ENCODE data around the gene NUDT5.

Gene NUDT5

DNA sequence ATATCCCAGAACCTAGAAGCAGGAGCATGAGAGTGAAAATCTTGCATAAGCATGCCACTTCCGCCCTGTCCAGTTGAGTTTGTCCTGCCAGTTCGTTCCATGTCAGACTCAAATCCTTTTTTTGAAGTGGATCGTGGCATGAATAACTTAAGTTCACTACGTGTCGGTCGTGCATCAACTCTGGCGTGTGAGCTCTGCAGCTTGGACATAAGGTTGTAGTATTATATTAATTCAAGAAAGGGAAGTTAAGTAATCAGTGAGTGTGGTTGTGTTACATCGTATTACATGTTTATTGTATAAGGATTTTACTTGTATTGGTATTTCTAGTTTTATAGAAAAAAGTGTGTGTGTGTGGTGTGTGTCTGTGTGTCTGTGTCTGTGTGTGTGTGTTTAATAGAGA lies 23.3 kb upstream of the NUDT5 start:
- Histone ChIP-seq H3K36me3 (peaks cover 53% of the 10 kb centered on the region), H3K4me3 (ENCODE audit: low read depth, low read length) (no peak overlapping the region), H3K27me3 (no peaks in the 10 kb centered on the region), H3K4me1 (peaks cover 5% of the 10 kb centered on the region; the same call in 1 of the 2 replicates), H3K9me3 (no peaks in the 10 kb centered on the region)
- no peak for DNase-seq
- TF ChIP-seq, protein P1, sequence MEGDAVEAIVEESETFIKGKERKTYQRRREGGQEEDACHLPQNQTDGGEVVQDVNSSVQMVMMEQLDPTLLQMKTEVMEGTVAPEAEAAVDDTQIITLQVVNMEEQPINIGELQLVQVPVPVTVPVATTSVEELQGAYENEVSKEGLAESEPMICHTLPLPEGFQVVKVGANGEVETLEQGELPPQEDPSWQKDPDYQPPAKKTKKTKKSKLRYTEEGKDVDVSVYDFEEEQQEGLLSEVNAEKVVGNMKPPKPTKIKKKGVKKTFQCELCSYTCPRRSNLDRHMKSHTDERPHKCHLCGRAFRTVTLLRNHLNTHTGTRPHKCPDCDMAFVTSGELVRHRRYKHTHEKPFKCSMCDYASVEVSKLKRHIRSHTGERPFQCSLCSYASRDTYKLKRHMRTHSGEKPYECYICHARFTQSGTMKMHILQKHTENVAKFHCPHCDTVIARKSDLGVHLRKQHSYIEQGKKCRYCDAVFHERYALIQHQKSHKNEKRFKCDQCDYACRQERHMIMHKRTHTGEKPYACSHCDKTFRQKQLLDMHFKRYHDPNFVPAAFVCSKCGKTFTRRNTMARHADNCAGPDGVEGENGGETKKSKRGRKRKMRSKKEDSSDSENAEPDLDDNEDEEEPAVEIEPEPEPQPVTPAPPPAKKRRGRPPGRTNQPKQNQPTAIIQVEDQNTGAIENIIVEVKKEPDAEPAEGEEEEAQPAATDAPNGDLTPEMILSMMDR (IDR thresholded peaks at IDR 0.05; ENCODE audit: low read depth, low read length): no peak

DNA sequence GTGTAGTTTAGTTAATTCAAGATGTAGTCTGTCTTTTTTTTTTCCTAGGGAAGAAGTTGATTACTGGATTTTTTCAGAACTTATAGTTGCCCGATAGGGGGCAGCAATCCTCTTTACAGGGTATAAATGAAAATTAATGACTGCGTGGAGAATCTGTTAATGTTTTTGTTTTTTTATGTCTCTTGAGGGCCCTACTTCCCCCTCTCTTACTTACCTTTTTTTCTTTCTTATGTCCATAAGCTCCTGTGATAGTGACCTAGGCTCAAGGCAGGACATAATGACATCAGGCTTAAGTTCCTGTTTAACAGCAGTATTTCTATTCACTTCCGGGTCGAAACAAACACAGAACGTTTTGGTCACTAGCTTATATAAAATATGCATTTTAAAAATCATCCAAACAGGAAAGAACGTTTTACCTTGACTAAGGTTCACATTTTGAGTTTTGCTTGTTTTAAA lies 19.1 kb upstream of the NUDT5 start:
- Histone ChIP-seq H3K4me1 (peaks cover 5% of the 10 kb centered on the region; the same call in 1 of the 2 replicates), H3K9me3 (no peaks in the 10 kb centered on the region), H3K36me3 (peaks cover 61% of the 10 kb centered on the region), H3K4me3 (ENCODE audit: low read depth, low read length) (no peak overlapping the region), H3K27me3 (no peaks in the 10 kb centered on the region)
- peak; percentile 56 for DNase-seq
- TF ChIP-seq, protein P1 (IDR thresholded peaks at IDR 0.05; ENCODE audit: low read depth, low read length): peak; percentile 68

DNA sequence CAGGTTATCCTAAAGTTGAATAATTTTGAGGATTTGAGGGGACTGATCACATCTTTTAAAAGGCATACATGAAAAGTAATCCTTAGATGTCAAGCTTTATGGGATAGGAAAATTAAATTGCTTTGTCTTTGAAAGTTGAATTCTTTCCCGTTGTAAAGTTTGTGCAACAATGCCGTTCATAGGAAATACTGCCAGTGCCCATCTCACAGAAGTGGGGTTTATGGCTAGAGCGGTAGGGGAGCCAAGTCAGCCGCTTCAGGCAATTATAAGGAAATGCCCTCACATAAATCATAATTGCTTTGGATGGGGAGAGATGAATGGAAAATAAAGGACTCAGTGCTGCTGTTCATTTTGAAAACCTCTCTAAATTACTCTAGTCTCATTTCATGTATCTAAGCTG lies 18.4 kb upstream of the NUDT5 start:
- Histone ChIP-seq H3K4me1 (peaks cover 5% of the 10 kb centered on the region; the same call in 1 of the 2 replicates), H3K27me3 (no peaks in the 10 kb centered on the region), H3K36me3 (peaks cover 62% of the 10 kb centered on the region), H3K9me3 (no peaks in the 10 kb centered on the region), H3K4me3 (ENCODE audit: low read depth, low read length) (no peak overlapping the region)
- TF ChIP-seq, protein P1 (IDR thresholded peaks at IDR 0.05; ENCODE audit: low read depth, low read length): no peak
- no peak for DNase-seq

DNA sequence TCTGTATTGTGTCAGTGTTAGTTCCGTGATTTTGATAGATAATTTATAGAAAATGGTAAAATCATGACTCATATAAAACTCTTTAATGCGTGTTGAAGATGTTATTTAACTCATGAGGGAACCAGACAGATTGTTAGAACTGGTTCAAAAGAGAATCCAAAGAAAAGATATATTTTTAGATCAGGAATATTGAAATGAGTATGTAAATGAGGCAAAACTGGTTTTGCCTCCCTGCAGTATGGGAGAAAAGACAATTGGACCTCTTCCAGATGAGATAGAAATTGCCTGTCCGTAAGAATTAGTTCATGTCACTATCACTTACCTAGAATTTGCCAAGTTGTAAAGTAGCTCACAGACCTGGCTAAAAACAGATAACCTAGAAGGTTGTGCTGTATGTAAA lies 17.9 kb upstream of the NUDT5 start:
- H3K4me1 ChIP-seq: peaks cover 5% of the 10 kb centered on the region; the same call in 1 of the 2 replicates
- TF ChIP-seq, protein P1 (IDR thresholded peaks at IDR 0.05; ENCODE audit: low read depth, low read length): no peak
- H3K9me3 ChIP-seq: no peaks in the 10 kb centered on the region
- no peak overlapping the region for H3K4me3 ChIP-seq (ENCODE audit: low read depth, low read length)
- DNase-seq: no peak
- no peaks in the 10 kb centered on the region for H3K27me3 ChIP-seq
- H3K36me3 ChIP-seq: peaks cover 62% of the 10 kb centered on the region

DNA sequence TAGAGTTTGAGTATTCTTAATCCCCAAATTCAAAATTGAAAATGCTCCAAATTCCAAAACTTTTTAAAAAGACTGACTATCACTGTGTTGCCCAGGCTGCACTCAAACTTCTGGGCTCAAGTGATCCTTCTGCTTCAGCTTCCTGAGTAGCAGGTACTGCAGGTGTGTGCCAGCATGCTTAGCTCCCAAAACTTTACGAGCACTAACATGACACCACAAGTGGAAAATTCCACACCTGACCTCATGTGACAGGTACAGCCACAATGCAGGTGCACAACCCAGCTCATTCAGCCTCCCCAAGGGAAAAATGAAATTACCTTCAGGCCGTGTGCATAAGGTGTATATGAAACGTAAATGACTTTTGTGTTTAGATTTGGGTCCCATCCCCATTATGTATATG lies 16.8 kb upstream of the NUDT5 start:
- TF ChIP-seq, protein P1 (IDR thresholded peaks at IDR 0.05; ENCODE audit: low read depth, low read length): no peak
- Histone ChIP-seq H3K9me3 (no peaks in the 10 kb centered on the region), H3K36me3 (peaks cover 64% of the 10 kb centered on the region), H3K4me1 (peaks cover 5% of the 10 kb centered on the region; the same call in 1 of the 2 replicates), H3K4me3 (ENCODE audit: low read depth, low read length) (no peak overlapping the region), H3K27me3 (no peaks in the 10 kb centered on the region)
- no peak for DNase-seq

DNA sequence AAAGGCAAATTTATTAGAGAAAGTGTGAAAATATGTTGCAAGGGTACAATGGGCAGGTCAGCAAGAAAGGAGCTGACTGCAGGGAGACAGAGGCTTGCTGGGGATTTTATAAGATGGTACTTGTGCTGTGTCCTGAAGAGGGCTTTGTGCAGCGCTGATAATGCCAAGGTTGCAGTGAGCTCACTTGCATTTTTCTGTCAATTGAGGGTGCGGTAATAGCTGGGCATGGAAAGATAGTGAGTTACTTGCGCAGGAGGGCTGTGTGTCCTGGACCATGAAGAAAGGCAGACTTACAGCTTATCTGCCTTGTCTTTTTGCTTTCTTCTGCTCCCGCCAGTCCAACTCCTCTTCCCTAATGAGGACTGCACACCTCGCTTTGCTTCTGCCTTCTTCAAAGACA lies 12.8 kb upstream of the NUDT5 start:
- Histone ChIP-seq H3K9me3 (no peaks in the 10 kb centered on the region), H3K36me3 (peaks cover 60% of the 10 kb centered on the region), H3K4me3 (ENCODE audit: low read depth, low read length) (no peak overlapping the region), H3K4me1 (no peaks in the 10 kb centered on the region), H3K27me3 (no peaks in the 10 kb centered on the region)
- DNase-seq: no peak
- TF ChIP-seq, protein P1 (IDR thresholded peaks at IDR 0.05; ENCODE audit: low read depth, low read length): no peak

All from BE2C (cell line).